ENCODE data around the gene ORM2.

GRCh38 chr9:114282507-114282906 is 47.2 kb upstream of the ORM2 start:
- no peak for TF ChIP-seq CTCF (IDR thresholded peaks at IDR 0.05)
- no peak for TF ChIP-seq EZH2 (IDR thresholded peaks at IDR 0.05; ENCODE audit: borderline replicate concordance, insufficient read depth, low read depth, low read length, poor library complexity, severe bottlenecking)
